Measurements from ENCODE around the gene BCAP31. TPM values are rescaled to one million over a fixed set of nuclear protein-coding genes. Genes with fewer than 3 reads are reported as not detected.
"Not testable (repeated sequence)": the region's sequence is repeated elsewhere in the genome, so short reads cannot be mapped to it uniquely, and the experiment has no call there.

BCAP31 gene
- total and polyA plus RNA-seq, 2 donors = 71.9 to 114 TPM

DNA sequence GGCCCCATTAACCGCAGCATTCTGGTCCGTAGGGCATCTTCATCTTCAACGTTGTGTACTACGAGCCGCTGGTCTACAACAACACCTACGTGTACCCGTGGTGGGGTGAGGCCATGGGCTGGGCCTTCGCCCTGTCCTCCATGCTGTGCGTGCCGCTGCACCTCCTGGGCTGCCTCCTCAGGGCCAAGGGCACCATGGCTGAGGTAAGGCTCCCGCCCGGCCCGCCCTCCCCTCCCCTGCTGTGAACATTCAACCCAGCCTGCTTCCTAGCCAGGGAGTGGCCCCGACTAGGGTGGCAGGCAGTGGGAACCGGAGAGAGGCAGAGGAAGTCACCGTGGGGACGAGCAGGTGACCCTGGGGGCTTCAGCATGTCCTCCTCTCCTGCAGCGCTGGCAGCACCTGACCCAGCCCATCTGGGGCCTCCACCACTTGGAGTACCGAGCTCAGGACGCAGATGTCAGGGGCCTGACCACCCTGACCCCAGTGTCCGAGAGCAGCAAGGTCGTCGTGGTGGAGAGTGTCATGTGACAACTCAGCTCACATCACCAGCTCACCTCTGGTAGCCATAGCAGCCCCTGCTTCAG is 29.4 kb downstream of the BCAP31 start:
- Histone ChIP-seq H3K27ac (ENCODE audit: low read depth in 1 of 2, low read length in 1 of 2) (no peak overlapping the region), H3K27me3 (ENCODE audit: control insufficient read depth in 2 of 2, insufficient read depth in 1 of 2, low read length in 1 of 2) (peaks cover 1 to 19% of the 10 kb centered on the region in 2 donors), H3K36me3 (ENCODE audit: control insufficient read depth in 2 of 2, insufficient read depth in 2 of 2, low read length in 1 of 2) (peaks cover 4 to 16% of the 10 kb centered on the region in 2 donors), H3K4me1 (ENCODE audit: control insufficient read depth in 2 of 2, insufficient read depth in 2 of 2, low read length in 2 of 2) (no peaks in the 10 kb centered on the region), H3K9me3 (ENCODE audit: control insufficient read depth in 2 of 2, insufficient read depth in 1 of 2, low read length in 1 of 2) (no peaks in the 10 kb centered on the region), H3K4me3 (ENCODE audit: low read length in 2 of 2) (no peak overlapping the region)
- WGBS = 96% methylated on average over 23 of the region's 23 CpGs
- no peak for DNase-seq (ENCODE audit: low read depth in 6 of 9, low spot score in 9 of 9)

DNA sequence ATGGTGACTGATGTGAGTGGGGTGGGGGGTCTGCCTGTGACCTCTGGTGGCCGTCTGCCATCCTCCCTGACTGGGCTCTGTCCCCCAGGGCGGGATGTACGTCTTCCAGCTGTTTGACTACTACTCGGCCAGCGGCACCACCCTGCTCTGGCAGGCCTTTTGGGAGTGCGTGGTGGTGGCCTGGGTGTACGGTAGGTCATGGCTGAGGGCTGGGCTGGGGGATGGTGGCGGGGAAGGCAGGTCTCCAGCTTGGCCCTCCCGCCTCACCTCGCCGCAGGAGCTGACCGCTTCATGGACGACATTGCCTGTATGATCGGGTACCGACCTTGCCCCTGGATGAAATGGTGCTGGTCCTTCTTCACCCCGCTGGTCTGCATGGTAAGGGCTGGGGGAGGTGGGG is 29.9 kb downstream of the BCAP31 start:
- peaks cover 6 to 25% of the 10 kb centered on the region in 2 donors for H3K27me3 ChIP-seq (ENCODE audit: control insufficient read depth in 2 of 2, insufficient read depth in 1 of 2, low read length in 1 of 2)
- not testable (repeated sequence) for H3K9me3 ChIP-seq (ENCODE audit: control insufficient read depth in 2 of 2, insufficient read depth in 1 of 2, low read length in 1 of 2); H3K4me3 ChIP-seq (ENCODE audit: low read length in 2 of 2); H3K4me1 ChIP-seq (ENCODE audit: control insufficient read depth in 2 of 2, insufficient read depth in 2 of 2, low read length in 2 of 2); DNase-seq (ENCODE audit: low read depth in 6 of 9, low spot score in 9 of 9); H3K27ac ChIP-seq (ENCODE audit: low read depth in 1 of 2, low read length in 1 of 2)
- 97% methylated on average over 16 of the region's 16 CpGs for WGBS
- H3K36me3 ChIP-seq (ENCODE audit: control insufficient read depth in 2 of 2, insufficient read depth in 2 of 2, low read length in 1 of 2) = peaks cover 4 to 13% of the 10 kb centered on the region in 2 donors

DNA sequence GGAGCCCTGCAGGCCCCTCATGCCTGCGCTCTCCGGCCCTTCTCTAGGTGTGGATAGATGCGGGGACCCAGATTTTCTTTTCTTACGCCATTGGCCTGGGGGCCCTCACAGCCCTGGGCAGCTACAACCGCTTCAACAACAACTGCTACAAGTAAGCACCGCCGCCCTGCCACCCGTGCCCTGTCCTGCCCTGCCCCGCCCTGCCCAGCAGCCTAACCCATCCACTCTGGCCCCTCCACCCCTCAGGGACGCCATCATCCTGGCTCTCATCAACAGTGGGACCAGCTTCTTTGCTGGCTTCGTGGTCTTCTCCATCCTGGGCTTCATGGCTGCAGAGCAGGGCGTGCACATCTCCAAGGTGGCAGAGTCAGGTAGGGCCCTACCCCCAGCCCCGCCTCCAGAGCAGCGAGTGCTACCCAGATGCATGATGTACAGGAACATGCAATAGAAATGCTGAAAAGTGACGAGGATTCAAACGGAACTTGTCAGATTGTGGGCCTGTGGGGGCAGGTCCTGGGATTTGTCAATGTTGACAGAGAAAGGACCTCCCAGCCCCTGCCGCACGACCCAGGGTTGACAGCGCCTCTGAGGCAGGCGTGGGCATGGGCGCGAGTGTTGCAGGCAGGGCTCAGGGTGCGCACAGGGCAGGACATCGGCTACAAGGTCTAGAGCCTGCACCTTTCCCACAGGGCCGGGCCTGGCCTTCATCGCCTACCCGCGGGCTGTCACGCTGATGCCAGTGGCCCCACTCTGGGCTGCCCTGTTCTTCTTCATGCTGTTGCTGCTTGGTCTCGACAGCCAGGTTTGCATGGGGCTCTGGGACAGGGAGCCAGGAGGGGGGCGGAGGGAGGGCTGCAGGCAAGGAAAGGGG is 30.7 kb downstream of the BCAP31 start:
- no peak for DNase-seq (ENCODE audit: low read depth in 6 of 9, low spot score in 9 of 9)
- H3K4me3 ChIP-seq (ENCODE audit: low read length in 2 of 2) = no peak overlapping the region
- H3K27me3 ChIP-seq (ENCODE audit: control insufficient read depth in 2 of 2, insufficient read depth in 1 of 2, low read length in 1 of 2) = peaks cover 6 to 27% of the 10 kb centered on the region in 2 donors
- peaks cover 0 to 3% of the 10 kb centered on the region in 2 donors for H3K9me3 ChIP-seq (ENCODE audit: control insufficient read depth in 2 of 2, insufficient read depth in 1 of 2, low read length in 1 of 2)
- no peaks in the 10 kb centered on the region for H3K4me1 ChIP-seq (ENCODE audit: control insufficient read depth in 2 of 2, insufficient read depth in 2 of 2, low read length in 2 of 2)
- H3K36me3 ChIP-seq (ENCODE audit: control insufficient read depth in 2 of 2, insufficient read depth in 2 of 2, low read length in 1 of 2) = peaks cover 4 to 6% of the 10 kb centered on the region in 2 donors
- H3K27ac ChIP-seq (ENCODE audit: low read depth in 1 of 2, low read length in 1 of 2) = no peak overlapping the region
- WGBS = 93% methylated on average over 31 of the region's 31 CpGs

DNA sequence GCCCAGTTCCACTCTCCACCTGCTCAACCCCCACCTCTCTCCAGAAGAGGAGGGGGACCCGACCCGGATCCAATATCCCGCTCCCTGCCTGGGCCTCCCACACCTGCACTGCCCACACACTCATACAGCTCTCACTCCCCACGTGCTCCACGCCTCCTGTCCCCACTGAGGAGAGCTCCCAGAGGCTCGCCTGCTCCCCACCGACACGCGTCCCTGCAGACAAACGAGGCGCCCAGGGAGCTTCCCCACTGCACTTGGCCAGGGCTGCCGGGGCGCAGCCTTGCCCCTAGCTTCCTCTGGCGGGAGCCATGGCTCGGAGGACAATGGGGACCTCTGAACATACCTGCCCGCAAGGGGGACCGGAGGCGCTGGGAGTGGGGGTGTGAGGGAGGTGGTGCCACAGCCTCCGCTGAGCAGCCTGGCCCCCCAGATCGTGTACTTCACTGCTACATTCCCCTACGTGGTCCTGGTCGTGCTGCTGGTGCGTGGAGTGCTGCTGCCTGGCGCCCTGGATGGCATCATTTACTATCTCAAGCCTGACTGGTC is 31.5 kb downstream of the BCAP31 start:
- peaks cover 6 to 27% of the 10 kb centered on the region in 2 donors for H3K27me3 ChIP-seq (ENCODE audit: control insufficient read depth in 2 of 2, insufficient read depth in 1 of 2, low read length in 1 of 2)
- no peaks in the 10 kb centered on the region for H3K4me1 ChIP-seq (ENCODE audit: control insufficient read depth in 2 of 2, insufficient read depth in 2 of 2, low read length in 2 of 2)
- H3K27ac ChIP-seq (ENCODE audit: low read depth in 1 of 2, low read length in 1 of 2) = no peak overlapping the region
- H3K9me3 ChIP-seq (ENCODE audit: control insufficient read depth in 2 of 2, insufficient read depth in 1 of 2, low read length in 1 of 2) = peaks cover 0 to 3% of the 10 kb centered on the region in 2 donors
- no peak for DNase-seq (ENCODE audit: low read depth in 6 of 9, low spot score in 9 of 9)
- WGBS = 80% methylated on average over 24 of the region's 24 CpGs
- no peak overlapping the region for H3K4me3 ChIP-seq (ENCODE audit: low read length in 2 of 2)
- H3K36me3 ChIP-seq (ENCODE audit: control insufficient read depth in 2 of 2, insufficient read depth in 2 of 2, low read length in 1 of 2) = peaks cover 4% of the 10 kb centered on the region in 2 donors

DNA sequence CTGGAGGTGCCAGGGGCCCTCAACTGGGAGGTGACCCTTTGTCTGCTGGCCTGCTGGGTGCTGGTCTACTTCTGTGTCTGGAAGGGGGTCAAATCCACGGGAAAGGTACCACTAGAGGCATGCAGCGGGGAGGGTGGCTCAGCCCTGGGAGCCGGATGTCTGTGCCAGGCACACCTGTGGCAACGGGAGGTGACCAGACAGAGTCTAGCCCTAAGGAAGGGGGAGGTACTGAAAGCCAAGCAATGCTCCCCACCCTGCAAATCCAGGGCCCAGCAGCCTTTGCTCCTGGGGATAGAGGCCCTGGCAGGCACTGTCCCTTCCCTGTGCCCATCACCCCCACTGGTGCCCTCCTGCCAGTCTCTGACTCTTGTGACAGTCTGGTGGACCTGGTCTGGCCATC is 32.2 kb downstream of the BCAP31 start:
- no peak for DNase-seq (ENCODE audit: low read depth in 6 of 9, low spot score in 9 of 9)
- WGBS = 86% methylated on average over 4 of the region's 4 CpGs
- peaks cover 6 to 33% of the 10 kb centered on the region in 2 donors for H3K27me3 ChIP-seq (ENCODE audit: control insufficient read depth in 2 of 2, insufficient read depth in 1 of 2, low read length in 1 of 2)
- H3K4me1 ChIP-seq (ENCODE audit: control insufficient read depth in 2 of 2, insufficient read depth in 2 of 2, low read length in 2 of 2) = peaks cover 0 to 2% of the 10 kb centered on the region in 2 donors
- H3K4me3 ChIP-seq (ENCODE audit: low read length in 2 of 2) = no peak overlapping the region
- H3K36me3 ChIP-seq (ENCODE audit: control insufficient read depth in 2 of 2, insufficient read depth in 2 of 2, low read length in 1 of 2) = peaks cover 0 to 4% of the 10 kb centered on the region in 2 donors
- peaks cover 0 to 3% of the 10 kb centered on the region in 2 donors for H3K9me3 ChIP-seq (ENCODE audit: control insufficient read depth in 2 of 2, insufficient read depth in 1 of 2, low read length in 1 of 2)
- no peak overlapping the region for H3K27ac ChIP-seq (ENCODE audit: low read depth in 1 of 2, low read length in 1 of 2)

DNA sequence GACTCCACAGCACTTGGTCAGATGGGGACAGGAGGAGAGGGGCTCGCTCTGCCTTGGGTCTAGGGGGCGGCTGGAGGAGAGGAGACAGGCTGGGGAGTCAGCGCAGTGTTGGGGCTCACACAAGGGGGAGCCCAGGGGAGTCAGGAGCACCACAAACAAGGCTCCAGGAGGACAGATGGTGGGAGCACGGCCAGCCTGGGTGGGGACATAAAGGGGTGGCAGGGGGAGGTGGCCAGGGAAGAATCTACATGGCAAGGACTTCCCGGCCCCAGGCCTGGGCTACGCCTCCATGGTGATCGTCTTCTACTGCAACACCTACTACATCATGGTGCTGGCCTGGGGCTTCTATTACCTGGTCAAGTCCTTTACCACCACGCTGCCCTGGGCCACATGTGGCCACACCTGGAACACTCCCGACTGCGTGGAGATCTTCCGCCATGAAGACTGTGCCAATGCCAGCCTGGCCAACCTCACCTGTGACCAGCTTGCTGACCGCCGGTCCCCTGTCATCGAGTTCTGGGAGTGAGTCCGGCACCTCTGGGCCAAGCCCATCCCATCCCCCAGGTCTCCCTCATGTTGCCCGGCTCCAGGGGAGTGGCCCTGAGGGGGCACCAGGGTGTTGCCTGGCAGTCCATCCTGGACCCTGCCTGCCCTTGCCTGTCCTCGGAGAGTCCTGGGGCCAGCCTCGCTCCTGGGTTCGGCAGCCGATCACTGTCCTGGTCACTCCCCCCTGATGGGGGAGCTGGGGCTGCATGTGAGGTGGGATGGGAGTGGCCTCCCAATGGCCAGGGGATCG is 33.0 kb downstream of the BCAP31 start:
- H3K4me1 ChIP-seq (ENCODE audit: control insufficient read depth in 2 of 2, insufficient read depth in 2 of 2, low read length in 2 of 2) = not testable (repeated sequence)

DNA sequence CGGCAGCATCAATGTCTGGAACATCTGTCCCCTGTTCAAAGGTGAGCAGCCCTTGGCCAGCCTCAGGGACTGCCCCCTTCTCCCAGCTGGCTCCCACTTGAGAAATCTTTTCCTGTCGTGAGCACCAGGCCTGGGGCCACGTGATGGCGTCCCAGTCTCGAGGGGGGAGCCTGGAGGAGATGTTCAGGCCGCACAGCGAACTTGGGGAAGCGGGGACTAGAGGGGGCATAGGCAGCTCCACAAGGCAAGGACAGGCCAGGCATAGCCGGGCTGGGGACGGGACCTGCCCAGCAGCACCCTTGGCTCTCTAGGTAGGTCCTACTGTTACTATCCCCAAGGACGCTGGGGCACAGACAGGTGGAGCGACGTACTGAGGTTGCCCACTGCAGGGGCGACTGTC is 33.7 kb downstream of the BCAP31 start:
- no peak overlapping the region for H3K4me3 ChIP-seq (ENCODE audit: low read length in 2 of 2)
- H3K4me1 ChIP-seq (ENCODE audit: control insufficient read depth in 2 of 2, insufficient read depth in 2 of 2, low read length in 2 of 2) = peaks cover 0 to 2% of the 10 kb centered on the region in 2 donors
- DNase-seq (ENCODE audit: low read depth in 6 of 9, low spot score in 9 of 9) = no peak
- 88% methylated on average over 14 of the region's 14 CpGs for WGBS
- no peak overlapping the region for H3K27ac ChIP-seq (ENCODE audit: low read depth in 1 of 2, low read length in 1 of 2)
- peaks cover 11 to 48% of the 10 kb centered on the region in 2 donors for H3K27me3 ChIP-seq (ENCODE audit: control insufficient read depth in 2 of 2, insufficient read depth in 1 of 2, low read length in 1 of 2)
- H3K9me3 ChIP-seq (ENCODE audit: control insufficient read depth in 2 of 2, insufficient read depth in 1 of 2, low read length in 1 of 2) = peaks cover 0 to 3% of the 10 kb centered on the region in 2 donors
- peaks cover 0 to 4% of the 10 kb centered on the region in 2 donors for H3K36me3 ChIP-seq (ENCODE audit: control insufficient read depth in 2 of 2, insufficient read depth in 2 of 2, low read length in 1 of 2)

More for the DNA sequence above, 33.0 kb downstream of the BCAP31 start:
- DNase-seq (ENCODE audit: low read depth in 6 of 9, low spot score in 9 of 9); H3K4me3 ChIP-seq (ENCODE audit: low read length in 2 of 2); H3K36me3 ChIP-seq (ENCODE audit: control insufficient read depth in 2 of 2, insufficient read depth in 2 of 2, low read length in 1 of 2); H3K9me3 ChIP-seq (ENCODE audit: control insufficient read depth in 2 of 2, insufficient read depth in 1 of 2, low read length in 1 of 2); H3K27ac ChIP-seq (ENCODE audit: low read depth in 1 of 2, low read length in 1 of 2): not testable (repeated sequence)
- H3K27me3 ChIP-seq (ENCODE audit: control insufficient read depth in 2 of 2, insufficient read depth in 1 of 2, low read length in 1 of 2) = peaks cover 11 to 41% of the 10 kb centered on the region in 2 donors
- WGBS = 92% methylated on average over 21 of the region's 21 CpGs

DNA sequence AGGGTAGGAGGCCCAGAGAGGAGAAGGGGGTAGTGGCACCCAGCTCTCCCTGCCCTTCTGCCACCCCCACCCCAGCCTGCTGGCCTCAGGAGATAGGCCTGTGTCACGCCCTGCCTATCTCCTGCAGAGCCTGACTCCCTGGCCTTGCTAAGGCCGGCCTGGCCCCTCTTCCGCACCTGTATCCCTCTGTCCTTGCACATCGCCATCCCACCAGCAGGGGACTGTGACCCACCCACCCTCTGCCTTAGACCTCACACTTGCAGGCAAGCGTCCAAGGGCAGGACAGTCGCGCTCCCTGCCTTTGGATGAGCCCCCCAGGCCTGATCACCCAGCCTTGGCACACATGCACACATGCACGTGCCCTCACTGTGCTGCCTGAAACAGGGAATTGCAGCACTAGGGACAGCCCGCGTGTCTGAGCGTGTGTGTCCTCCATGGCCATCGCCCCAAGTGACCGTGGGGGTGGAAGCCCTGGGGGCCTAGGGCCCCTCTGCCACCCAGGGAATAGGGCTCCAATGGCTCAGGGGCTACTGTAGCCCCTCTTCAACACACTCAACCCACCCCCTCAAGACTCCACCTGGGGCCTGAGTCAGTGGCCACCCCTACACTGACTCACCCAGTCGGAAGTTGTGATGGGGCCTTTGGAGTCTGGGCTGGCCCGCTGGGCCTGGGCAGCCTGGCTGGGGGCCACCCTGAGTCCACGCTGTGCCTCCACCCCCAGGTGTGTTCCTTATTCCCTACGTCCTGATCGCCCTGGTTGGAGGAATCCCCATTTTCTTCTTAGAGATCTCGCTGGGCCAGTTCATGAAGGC is 34.3 kb downstream of the BCAP31 start:
- 95% methylated on average over 19 of the region's 19 CpGs for WGBS

More for the DNA sequence above, 34.3 kb downstream of the BCAP31 start:
- no peak for DNase-seq (ENCODE audit: low read depth in 6 of 9, low spot score in 9 of 9)
- Histone ChIP-seq H3K27me3 (ENCODE audit: control insufficient read depth in 2 of 2, insufficient read depth in 1 of 2, low read length in 1 of 2) (peaks cover 14 to 54% of the 10 kb centered on the region in 2 donors), H3K4me3 (ENCODE audit: low read length in 2 of 2) (no peak overlapping the region), H3K9me3 (ENCODE audit: control insufficient read depth in 2 of 2, insufficient read depth in 1 of 2, low read length in 1 of 2) (peaks cover 0 to 3% of the 10 kb centered on the region in 2 donors), H3K4me1 (ENCODE audit: control insufficient read depth in 2 of 2, insufficient read depth in 2 of 2, low read length in 2 of 2) (peaks cover 0 to 2% of the 10 kb centered on the region in 2 donors), H3K27ac (ENCODE audit: low read depth in 1 of 2, low read length in 1 of 2) (no peak overlapping the region), H3K36me3 (ENCODE audit: control insufficient read depth in 2 of 2, insufficient read depth in 2 of 2, low read length in 1 of 2) (peaks cover 0 to 3% of the 10 kb centered on the region in 2 donors)

Measured in thymus (tissue), 11 donors.